ENCODE results near the gene RCSD1. TPM values are rescaled to one million over a fixed set of nuclear protein-coding genes. Genes with fewer than 3 reads are reported as not detected.

RCSD1 gene
- total RNA-seq, 2 donors from 2014 or later: 4.7 to 5.6 TPM

DNA sequence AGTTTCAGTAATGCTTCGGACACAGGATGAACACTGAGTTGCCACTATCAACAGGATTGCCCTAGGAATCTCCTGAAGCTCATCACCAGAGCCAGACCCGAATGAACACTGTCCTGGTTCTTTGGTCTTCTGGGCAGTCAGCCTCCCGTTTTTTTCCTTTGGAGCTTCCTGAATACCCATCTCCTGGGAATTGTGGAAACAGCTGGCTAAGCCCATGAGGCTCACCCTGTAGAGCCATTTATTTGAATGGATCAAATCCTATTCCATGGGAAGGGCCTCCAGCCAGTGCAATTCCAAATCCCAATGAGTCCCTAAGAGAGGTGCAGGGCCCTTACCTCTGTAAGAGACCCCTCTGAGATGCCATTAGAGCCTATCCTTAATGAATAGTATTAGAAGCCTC is 5.9 kb downstream of the RCSD1 start:
- intact Hi-C loops (cut with DNase I): no loop called here
- H3K27me3 ChIP-seq: no peaks in the 10 kb centered on the region
- H3K9me3 ChIP-seq: no peaks in the 10 kb centered on the region
- H3K4me1 ChIP-seq: peaks cover 5% of the 10 kb centered on the region
- H3K27ac ChIP-seq: no peak overlapping the region
- WGBS, 2 donors: 63 to 65% methylated on average over 3 of the region's 3 CpGs
- no peak overlapping the region for H3K4me3 ChIP-seq
- no peak for ATAC-seq
- no peak for TF ChIP-seq POLR2A (IDR thresholded peaks at IDR 0.05)
- H3K36me3 ChIP-seq (replicated peaks in 1 of 2; ENCODE audit: insufficient read depth in 1 of 2, low read depth in 2 of 2): no peaks in the 10 kb centered on the region
- no peak for DNase-seq

DNA sequence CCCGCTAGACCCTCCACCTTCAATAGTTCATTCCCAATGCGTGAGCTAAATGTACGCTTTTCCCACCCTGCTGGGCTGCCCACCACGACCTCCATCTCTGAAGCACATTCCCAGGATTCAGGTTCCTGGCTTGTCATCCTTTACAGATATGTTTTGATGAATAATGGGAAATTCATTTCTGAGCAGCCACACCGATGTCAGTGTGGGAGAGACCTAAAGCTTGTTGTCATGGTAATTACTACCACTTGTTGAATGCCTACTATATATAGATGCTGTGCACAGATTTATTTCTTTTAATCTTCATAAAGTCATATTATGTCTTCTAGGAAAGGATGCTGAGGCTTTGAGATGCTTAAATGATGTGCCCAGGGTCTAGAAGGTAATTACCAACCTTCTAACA is 8.0 kb downstream of the RCSD1 start:
- no peak for ATAC-seq
- Histone ChIP-seq H3K27me3 (no peaks in the 10 kb centered on the region), H3K4me3 (no peak overlapping the region), H3K9me3 (no peaks in the 10 kb centered on the region), H3K4me1 (peaks cover 5% of the 10 kb centered on the region), H3K36me3 (replicated peaks in 1 of 2; ENCODE audit: insufficient read depth in 1 of 2, low read depth in 2 of 2) (no peaks in the 10 kb centered on the region), H3K27ac (no peak overlapping the region)
- 63 to 78% methylated on average over 4 to 5 of the region's 5 CpGs for WGBS, 2 donors
- TF ChIP-seq, protein P1, sequence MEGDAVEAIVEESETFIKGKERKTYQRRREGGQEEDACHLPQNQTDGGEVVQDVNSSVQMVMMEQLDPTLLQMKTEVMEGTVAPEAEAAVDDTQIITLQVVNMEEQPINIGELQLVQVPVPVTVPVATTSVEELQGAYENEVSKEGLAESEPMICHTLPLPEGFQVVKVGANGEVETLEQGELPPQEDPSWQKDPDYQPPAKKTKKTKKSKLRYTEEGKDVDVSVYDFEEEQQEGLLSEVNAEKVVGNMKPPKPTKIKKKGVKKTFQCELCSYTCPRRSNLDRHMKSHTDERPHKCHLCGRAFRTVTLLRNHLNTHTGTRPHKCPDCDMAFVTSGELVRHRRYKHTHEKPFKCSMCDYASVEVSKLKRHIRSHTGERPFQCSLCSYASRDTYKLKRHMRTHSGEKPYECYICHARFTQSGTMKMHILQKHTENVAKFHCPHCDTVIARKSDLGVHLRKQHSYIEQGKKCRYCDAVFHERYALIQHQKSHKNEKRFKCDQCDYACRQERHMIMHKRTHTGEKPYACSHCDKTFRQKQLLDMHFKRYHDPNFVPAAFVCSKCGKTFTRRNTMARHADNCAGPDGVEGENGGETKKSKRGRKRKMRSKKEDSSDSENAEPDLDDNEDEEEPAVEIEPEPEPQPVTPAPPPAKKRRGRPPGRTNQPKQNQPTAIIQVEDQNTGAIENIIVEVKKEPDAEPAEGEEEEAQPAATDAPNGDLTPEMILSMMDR (IDR thresholded peaks at IDR 0.05): no peak
- no peak for TF ChIP-seq POLR2A (IDR thresholded peaks at IDR 0.05)
- intact Hi-C loops (cut with DNase I): no loop called here
- DNase-seq: no peak

DNA sequence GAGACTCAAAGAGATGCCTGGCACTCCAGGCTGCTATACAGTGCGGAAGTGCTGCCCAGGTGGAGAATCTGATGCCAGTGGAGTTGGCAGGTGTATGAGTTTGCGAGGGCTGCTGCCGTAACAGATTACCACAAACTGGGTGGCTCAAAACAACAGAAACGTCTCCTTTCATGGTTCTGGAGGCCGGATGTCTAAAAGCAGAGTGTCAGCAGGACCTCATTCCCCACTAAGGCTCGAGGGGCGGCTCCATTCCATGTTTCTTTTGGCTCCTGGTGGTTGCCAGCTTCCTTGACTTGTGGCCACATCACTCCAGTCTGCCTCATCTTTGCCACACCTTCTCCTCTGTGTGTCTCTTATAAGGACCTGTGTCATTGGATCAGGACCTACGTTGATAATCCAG is 10.0 kb downstream of the RCSD1 start:
- H3K4me1 ChIP-seq: peaks cover 5% of the 10 kb centered on the region
- intact Hi-C loops (cut with DNase I): no loop called here
- H3K36me3 ChIP-seq (replicated peaks in 1 of 2; ENCODE audit: insufficient read depth in 1 of 2, low read depth in 2 of 2): no peaks in the 10 kb centered on the region
- H3K4me3 ChIP-seq: no peak overlapping the region
- no peak for TF ChIP-seq POLR2A (IDR thresholded peaks at IDR 0.05)
- TF ChIP-seq, protein P1 (IDR thresholded peaks at IDR 0.05): no peak
- DNase-seq (no peak), ATAC-seq (no peak)
- 80 to 89% methylated on average over 8 of the region's 8 CpGs for WGBS, 2 donors
- no peaks in the 10 kb centered on the region for H3K9me3 ChIP-seq
- H3K27me3 ChIP-seq: no peaks in the 10 kb centered on the region
- H3K27ac ChIP-seq: no peak overlapping the region

DNA sequence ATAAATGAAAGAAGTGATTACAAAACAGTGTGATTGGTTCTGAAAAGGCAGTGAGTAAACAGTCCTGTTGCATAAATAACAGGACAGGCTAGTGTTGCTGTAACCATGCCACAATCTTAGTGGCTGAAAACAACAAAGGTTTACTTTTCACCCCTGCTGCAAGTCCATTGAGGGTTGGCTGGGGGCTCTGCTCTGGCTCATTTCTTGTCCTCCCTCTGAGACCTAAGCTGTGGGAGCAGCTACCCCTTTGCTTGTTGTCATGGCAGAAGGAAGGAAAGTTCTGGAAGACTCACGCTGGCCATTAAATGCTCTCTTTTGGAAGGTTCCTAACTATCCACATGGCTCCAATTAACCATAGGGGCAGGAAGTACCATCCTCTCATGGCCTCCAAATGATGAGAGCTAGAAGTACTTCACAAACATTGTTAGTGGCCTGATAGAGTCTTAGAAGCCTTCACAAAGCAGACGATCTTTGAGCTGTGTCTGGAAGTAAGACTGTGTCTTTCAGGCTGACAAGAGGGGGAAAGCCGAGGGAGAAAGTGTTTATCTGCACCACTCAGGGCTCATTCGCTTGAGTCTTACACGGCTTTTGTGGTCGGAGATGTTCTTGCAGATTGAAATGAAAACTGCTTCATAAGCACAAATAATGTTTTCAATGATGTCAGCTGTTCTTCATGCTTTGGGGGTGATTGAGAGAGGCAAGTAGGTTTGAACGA is 11.9 kb downstream of the RCSD1 start:
- H3K36me3 ChIP-seq (replicated peaks in 1 of 2; ENCODE audit: insufficient read depth in 1 of 2, low read depth in 2 of 2): no peaks in the 10 kb centered on the region
- WGBS, 2 donors: 63 to 71% methylated on average over 7 of the region's 7 CpGs
- H3K4me1 ChIP-seq: no peaks in the 10 kb centered on the region
- DNase-seq (no peak), ATAC-seq (no peak)
- TF ChIP-seq POLR2A (IDR thresholded peaks at IDR 0.05): no peak
- TF ChIP-seq, protein P1 (IDR thresholded peaks at IDR 0.05): no peak
- H3K4me3 ChIP-seq: no peak overlapping the region
- H3K9me3 ChIP-seq: no peaks in the 10 kb centered on the region
- H3K27me3 ChIP-seq: no peaks in the 10 kb centered on the region
- intact Hi-C loops (cut with DNase I): no loop called here
- no peak overlapping the region for H3K27ac ChIP-seq

DNA sequence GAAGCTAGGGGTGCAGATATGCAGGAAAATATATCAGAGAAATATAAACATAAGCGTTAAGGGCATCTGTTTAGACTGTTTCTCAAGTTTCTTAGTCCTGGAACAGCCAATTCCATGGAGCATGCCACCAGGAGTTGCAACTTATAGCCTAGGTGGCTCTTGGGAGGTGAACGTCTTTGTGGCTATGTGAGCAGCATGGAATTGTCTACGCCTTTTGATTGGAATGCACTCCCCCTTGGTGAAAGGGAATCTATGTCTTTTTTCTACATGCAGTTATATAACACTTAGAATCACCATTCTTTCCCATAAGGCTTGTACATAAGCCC is 12.4 kb downstream of the RCSD1 start:
- intact Hi-C loops (cut with DNase I): no loop called here
- no peak overlapping the region for H3K27ac ChIP-seq
- DNase-seq: no peak
- WGBS, 2 donors: 70 to 76% methylated on average over 3 of the region's 3 CpGs
- no peak for TF ChIP-seq POLR2A (IDR thresholded peaks at IDR 0.05)
- TF ChIP-seq, protein P1 (IDR thresholded peaks at IDR 0.05): no peak
- no peak for ATAC-seq
- H3K9me3 ChIP-seq: no peaks in the 10 kb centered on the region
- no peaks in the 10 kb centered on the region for H3K27me3 ChIP-seq
- no peak overlapping the region for H3K4me3 ChIP-seq
- H3K36me3 ChIP-seq (replicated peaks in 1 of 2; ENCODE audit: insufficient read depth in 1 of 2, low read depth in 2 of 2): no peaks in the 10 kb centered on the region
- H3K4me1 ChIP-seq: no peaks in the 10 kb centered on the region
